Stimulated activated CD8-positive, alpha-beta memory T cell treated with anti-CD3 and anti-CD28 coated beads, Interleukin-15, amount 100 ng/mL, for 1 hour (primary cell): ENCODE results near the gene CBR4.
"Not testable (repeated sequence)": the region's sequence is repeated elsewhere in the genome, so short reads cannot be mapped to it uniquely, and the experiment has no call there.

Experiments
- DNase-seq: peaks from one replicate; pipeline ENCODE4 v3.0.0-alpha.2; 2020; ENCODE audit warnings: low read depth

CBR4 gene

GRCh38 chr4:168993714-168994510 is 16.1 kb downstream of the CBR4 start:
- DNase-seq, result no peak

GRCh38 chr4:168992952-168993482 is 17.0 kb downstream of the CBR4 start:
- DNase-seq, result not testable (repeated sequence)

DNA sequence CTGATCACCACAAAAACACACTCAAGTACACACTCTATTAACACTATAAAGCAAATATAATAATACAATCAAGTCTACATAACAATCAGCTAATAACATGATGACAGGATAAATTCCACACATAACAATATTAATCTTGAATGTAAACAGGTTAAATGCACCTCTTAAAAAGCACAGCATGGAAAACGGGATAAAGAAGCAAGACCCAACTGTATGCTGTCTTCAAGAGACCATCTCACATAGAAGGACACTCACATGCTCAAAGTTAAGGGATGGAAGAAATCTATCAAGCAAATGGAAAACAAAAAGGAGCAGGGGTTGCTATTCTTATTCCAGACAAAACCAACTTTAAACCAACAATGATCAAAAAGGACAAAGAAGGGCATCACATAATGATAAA is 28.1 kb downstream of the CBR4 start:
- no peak for DNase-seq

DNA sequence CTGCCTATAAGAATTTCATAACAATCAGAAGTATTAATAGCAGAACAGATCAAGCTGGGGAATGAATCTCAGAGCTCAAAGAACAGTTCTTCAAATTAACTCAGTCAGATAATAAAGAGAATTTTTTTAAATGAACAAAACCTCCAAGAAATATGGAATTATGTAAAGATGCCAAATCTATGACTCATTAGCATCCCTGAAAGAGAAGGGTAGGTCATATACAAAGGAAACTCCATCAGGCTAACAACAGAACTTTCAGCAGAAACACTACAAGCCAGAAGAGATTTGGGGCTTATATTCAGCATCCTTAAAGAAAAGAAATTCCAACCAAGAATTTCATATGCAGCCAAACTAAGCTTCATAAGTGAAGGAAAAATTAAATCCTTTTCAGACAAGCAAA is 28.6 kb downstream of the CBR4 start:
- DNase-seq, result no peak

- no peak for DNase-seq
Observed at GRCh38 chr4:168979338-168979737, 30.7 kb downstream of the CBR4 start.

DNA sequence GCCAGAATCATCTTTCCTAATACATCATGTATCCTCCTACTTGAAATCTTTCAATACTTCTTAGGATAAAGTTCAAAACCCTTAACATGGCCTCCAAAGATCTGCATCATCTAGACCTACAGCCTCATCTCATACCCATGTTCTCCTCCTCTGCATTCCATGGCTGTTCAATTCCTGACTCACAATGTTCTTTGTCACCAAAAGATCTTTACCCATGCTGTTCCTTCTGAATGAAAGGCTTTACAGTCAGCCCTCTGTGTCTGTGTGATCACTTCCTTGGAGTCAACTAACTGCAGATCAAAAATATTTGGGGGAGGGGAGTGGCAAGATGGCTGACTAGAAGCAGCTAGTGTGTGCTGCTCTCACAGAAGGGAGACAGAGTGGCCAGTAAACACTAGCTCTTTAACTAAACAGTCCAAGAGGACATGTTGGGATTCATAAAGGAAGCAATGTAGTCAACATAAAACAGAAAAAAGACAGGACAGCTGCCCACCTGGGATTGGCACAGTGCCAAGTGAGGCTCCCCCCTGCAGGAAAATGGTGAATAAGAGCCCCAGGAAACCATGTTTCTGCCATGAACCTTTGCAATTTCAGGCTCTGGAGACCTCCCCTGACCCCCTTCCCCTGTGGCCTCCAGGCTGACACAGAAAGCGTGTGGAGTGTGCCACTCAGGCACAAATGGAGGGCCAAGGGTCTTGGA is 31.9 kb downstream of the CBR4 start:
- DNase-seq, result no peak

- DNase-seq, result no peak
Observed at GRCh38 chr4:168972596-168972995, 37.5 kb downstream of the CBR4 start.

DNA sequence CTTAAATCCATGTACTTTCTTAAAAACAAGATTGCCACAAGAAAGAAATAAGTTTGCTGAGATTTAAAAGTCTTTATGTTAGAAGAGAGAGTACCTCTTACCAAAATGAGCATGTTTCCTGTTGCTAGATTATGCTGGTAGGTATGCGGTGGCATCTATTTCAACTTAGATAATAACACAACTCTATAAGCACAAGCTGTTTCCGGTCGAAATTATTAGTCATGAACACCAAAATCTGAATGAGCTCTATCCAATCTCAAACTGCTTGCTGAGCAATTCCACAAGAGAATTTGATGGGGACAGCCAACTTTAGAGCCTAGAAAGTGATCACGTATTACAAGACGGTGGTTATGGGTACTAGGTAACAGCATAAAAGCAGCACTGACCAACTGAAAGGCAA is 49.3 kb downstream of the CBR4 start:
- DNase-seq, result no peak

- DNase-seq, result no peak
Observed at GRCh38 chr4:168955674-168956073, 54.4 kb downstream of the CBR4 start.

DNA sequence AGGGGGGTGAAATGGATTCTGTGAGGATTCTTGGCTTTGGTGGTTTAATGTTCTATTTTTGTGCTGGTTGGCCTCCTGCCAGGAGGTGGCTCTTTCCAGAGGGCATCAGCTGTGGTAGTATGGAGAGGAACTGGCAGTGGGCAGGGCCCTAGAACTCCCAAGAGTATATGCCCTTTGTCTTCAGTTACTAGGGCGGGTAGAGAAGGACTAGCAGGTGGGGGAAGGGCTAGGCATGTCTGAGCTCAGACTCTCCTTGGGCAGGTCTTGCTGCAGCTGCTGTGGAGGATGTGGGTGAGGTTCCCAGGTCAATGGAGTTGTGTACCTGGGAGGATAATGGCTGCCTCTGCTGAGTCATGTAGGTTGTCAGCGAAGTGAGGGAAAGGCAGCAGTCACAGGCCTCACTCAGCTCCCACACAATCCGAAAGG is 57.2 kb downstream of the CBR4 start:
- DNase-seq, result not testable (repeated sequence)

DNA sequence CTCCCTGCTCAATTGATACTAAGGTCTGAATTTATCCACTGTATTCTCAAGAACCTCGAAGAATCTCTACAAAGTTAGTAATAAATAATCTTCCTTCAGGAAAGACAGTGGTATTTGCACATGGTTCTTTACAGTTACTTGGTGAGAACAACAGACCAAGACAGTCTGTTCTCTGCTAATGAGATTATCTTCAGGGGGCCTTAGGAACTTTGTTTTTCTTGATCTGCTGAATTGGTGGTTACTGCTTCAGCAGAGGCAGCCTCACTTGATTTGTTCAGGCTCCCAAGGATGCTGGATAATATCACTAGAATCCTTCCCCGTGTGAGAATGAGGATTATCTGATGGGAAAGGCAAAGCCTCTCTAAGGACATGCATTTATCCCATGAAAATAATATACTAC is 64.8 kb downstream of the CBR4 start:
- DNase-seq, result no peak

GRCh38 chr4:168942985-168943384 is 67.1 kb downstream of the CBR4 start:
- no peak for DNase-seq
